Activated naive CD4-positive, alpha-beta T cell treated with Interleukin-2 at 50 U/mL for 16 hours (primary cell): ENCODE data around the gene CMKLR1.

ENCODE experiments used
- DNase-seq: peaks from one replicate; pipeline ENCODE4 v3.0.0-alpha.2; 2020

Gene CMKLR1

GRCh38 chr12:108360487-108360886 lies 21.4 kb upstream of the CMKLR1 start:
- DNase-seq: no peak

- no peak for DNase-seq
Observed at GRCh38 chr12:108360057-108360456, 20.9 kb upstream of the CMKLR1 start.

- no peak for DNase-seq
Observed at GRCh38 chr12:108358580-108358965, 19.5 kb upstream of the CMKLR1 start.

- no peak for DNase-seq
Observed at GRCh38 chr12:108357834-108358579, 18.9 kb upstream of the CMKLR1 start.

- DNase-seq: no peak
Observed at GRCh38 chr12:108356835-108357806, 18.0 kb upstream of the CMKLR1 start.

- no peak for DNase-seq
Observed at GRCh38 chr12:108355069-108355468, 16.0 kb upstream of the CMKLR1 start.

GRCh38 chr12:108352591-108352990 lies 13.5 kb upstream of the CMKLR1 start:
- DNase-seq: no peak

- no peak for DNase-seq
Observed at GRCh38 chr12:108350511-108350910, 11.4 kb upstream of the CMKLR1 start.

GRCh38 chr12:108349278-108349688 lies 10.2 kb upstream of the CMKLR1 start:
- DNase-seq: no peak

GRCh38 chr12:108348842-108349241 lies 9.7 kb upstream of the CMKLR1 start:
- no peak for DNase-seq

- DNase-seq: no peak
Observed at GRCh38 chr12:108346727-108347710, 7.9 kb upstream of the CMKLR1 start.

GRCh38 chr12:108345716-108346633 lies 6.9 kb upstream of the CMKLR1 start:
- no peak for DNase-seq

- no peak for DNase-seq
Observed at GRCh38 chr12:108342985-108343384, 3.9 kb upstream of the CMKLR1 start.

GRCh38 chr12:108341854-108342847 lies 3.0 kb upstream of the CMKLR1 start:
- no peak for DNase-seq

- no peak for DNase-seq
Observed at GRCh38 chr12:108341356-108341755, 2.2 kb upstream of the CMKLR1 start.

GRCh38 chr12:108340037-108340436 lies 926 bp upstream of the CMKLR1 start:
- no peak for DNase-seq

GRCh38 chr12:108337235-108338223 lies 1.6 kb downstream of the CMKLR1 start:
- DNase-seq: no peak

GRCh38 chr12:108335349-108336119 lies 3.6 kb downstream of the CMKLR1 start:
- no peak for DNase-seq
